GM19238 (cell line): Measurements from ENCODE around the gene SLC25A47.

Source experiments
- DNase-seq: peaks from one replicate; pipeline ENCODE4 v3.0.0; 2011; ENCODE audit warnings: low spot score; ENCODE audit not compliant: insufficient read length

SLC25A47 gene

DNA sequence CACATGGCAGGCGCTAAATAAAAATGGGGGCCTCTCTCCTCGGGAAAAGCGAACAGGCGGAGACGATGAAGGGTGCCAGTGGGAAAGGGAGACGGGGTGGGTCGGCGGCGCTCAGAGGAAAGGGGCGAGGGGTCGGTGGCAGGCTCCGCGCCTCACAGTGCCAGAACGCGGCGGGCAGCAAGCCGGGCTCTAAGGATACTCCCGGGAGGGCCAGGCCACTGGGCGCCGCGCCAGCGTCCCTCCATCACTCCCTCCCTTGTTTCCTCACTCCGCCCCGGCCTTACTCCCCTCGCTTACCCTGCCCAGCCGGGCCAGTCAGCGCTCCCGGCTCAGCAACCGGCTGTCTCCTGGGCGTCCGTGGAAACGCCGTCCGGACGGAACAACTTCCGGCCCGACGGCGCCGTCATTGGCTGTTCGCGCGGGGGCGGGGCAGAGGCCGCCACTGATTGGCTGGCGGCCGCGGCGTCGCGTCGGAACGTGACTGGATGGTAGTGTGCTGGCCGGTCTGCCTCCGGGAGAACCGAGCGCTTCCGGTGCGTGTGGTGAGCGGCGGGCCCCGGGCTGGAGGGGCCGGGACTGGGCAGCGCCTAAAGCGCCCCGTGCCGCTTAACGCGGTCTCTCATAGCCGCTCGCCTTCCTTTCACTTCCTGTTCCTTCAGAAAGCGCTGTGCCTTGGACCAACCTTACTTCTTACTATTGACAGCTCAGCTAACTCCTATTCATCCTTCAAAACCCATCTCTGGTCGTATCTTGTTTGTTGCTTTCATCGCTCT lies 53.0 kb downstream of the SLC25A47 start, which contains the start of gene WDR25:
Gene WDR25, plus strand, starts transcription at position 523 of the 773 bp plus-strand sequence.
- peak; percentile 77 for DNase-seq

DNA sequence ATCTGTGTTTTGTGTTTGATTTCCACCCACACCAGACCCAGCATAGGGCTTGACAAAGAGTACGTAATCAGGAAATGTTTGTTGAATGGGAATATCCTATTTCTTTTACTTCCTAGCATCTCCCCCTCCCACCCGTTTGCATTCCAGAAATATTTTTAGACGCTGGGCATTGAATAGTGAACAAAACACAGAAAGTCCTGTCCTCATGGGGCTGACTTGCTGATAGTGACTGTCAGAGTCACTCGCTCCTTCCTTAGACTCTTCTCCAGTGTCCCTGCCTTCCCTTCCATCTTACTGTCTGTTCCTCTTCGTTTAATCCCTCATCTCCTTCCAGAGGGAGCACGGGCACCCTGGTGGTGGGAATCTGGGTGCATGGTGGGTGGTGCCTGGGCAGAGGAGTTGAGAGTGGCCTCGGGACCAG lies 53.6 kb downstream of the SLC25A47 start:
- no peak for DNase-seq
